ENCODE data around the gene DCDC2C.

DCDC2C gene

DNA sequence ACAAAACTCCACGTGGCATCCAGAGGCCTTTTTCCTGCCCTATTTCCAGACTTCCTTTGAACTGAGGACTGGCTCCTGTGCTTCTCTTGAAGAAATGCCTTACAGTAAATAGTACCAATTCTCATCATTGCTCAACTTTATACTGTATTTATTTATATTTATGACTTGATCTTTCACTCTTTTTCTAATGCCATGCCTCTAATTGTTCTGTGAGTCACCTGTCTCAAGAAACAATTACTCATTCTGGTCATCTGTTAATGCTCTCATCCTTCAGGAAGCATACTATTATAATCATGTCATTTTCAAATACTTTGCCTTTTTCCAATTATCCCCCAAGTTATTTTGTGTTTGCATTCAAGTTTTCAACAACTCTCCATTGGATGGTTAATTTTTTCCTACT is 85.9 kb downstream of the DCDC2C start:
- H3K4me3 ChIP-seq (ENCODE audit: low read depth, low read length): no peak overlapping the region
- DNase-seq (ENCODE audit: low read depth): no peak
- no peak for TF ChIP-seq MAX (IDR thresholded peaks at IDR 0.05; ENCODE audit: low read depth, low read length)
- no peak for TF ChIP-seq MYC (IDR thresholded peaks at IDR 0.05; ENCODE audit: low read depth, low read length)
- TF ChIP-seq, protein P1, sequence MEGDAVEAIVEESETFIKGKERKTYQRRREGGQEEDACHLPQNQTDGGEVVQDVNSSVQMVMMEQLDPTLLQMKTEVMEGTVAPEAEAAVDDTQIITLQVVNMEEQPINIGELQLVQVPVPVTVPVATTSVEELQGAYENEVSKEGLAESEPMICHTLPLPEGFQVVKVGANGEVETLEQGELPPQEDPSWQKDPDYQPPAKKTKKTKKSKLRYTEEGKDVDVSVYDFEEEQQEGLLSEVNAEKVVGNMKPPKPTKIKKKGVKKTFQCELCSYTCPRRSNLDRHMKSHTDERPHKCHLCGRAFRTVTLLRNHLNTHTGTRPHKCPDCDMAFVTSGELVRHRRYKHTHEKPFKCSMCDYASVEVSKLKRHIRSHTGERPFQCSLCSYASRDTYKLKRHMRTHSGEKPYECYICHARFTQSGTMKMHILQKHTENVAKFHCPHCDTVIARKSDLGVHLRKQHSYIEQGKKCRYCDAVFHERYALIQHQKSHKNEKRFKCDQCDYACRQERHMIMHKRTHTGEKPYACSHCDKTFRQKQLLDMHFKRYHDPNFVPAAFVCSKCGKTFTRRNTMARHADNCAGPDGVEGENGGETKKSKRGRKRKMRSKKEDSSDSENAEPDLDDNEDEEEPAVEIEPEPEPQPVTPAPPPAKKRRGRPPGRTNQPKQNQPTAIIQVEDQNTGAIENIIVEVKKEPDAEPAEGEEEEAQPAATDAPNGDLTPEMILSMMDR (IDR thresholded peaks at IDR 0.05; ENCODE audit: low read depth, low read length): no peak
- TF ChIP-seq POLR2A (IDR thresholded peaks at IDR 0.05; ENCODE audit: extremely low read depth, insufficient read length): no peak

- no peak for DNase-seq (ENCODE audit: low read depth)
- TF ChIP-seq MYC (IDR thresholded peaks at IDR 0.05; ENCODE audit: low read depth, low read length) (no peak), MAX (IDR thresholded peaks at IDR 0.05; ENCODE audit: low read depth, low read length) (no peak), POLR2A (IDR thresholded peaks at IDR 0.05; ENCODE audit: extremely low read depth, insufficient read length) (no peak)
- TF ChIP-seq, protein P1 (IDR thresholded peaks at IDR 0.05; ENCODE audit: low read depth, low read length): no peak
- H3K4me3 ChIP-seq (ENCODE audit: low read depth, low read length): no peak overlapping the region
Observed at GRCh38 chr2:3793249-3793648, 89.9 kb downstream of the DCDC2C start.

DNA sequence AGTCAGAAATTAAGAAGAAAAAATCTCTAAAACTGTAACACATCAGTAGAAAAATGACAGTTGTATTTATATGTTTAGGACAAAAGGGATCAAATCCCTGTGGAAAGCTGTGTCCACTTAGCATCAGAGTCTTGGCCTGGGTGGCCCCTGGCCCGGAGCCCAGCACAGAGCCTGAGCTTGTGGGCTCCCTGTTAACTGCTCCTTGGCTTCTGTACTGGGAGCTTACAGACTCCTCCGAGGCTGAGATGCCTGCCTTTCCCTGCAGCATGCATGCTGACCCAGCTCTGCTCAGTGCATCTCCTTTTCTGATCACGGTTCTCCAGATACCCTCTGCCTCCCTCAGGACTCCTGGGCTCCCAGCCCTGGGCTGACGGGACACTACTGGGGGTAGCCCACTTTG is 98.1 kb downstream of the DCDC2C start:
- no peak for DNase-seq (ENCODE audit: low read depth)
- H3K4me3 ChIP-seq (ENCODE audit: low read depth, low read length): no peak overlapping the region
- TF ChIP-seq, protein P1 (IDR thresholded peaks at IDR 0.05; ENCODE audit: low read depth, low read length): no peak
- no peak for TF ChIP-seq POLR2A (IDR thresholded peaks at IDR 0.05; ENCODE audit: extremely low read depth, insufficient read length)
- no peak for TF ChIP-seq MAX (IDR thresholded peaks at IDR 0.05; ENCODE audit: low read depth, low read length)
- TF ChIP-seq MYC (IDR thresholded peaks at IDR 0.05; ENCODE audit: low read depth, low read length): no peak

GRCh38 chr2:3805201-3805939 is 102.0 kb downstream of the DCDC2C start:
- no peak overlapping the region for H3K4me3 ChIP-seq (ENCODE audit: low read depth, low read length)
- peak; percentile 30 for DNase-seq (ENCODE audit: low read depth)
- no peak for TF ChIP-seq MYC (IDR thresholded peaks at IDR 0.05; ENCODE audit: low read depth, low read length)
- no peak for TF ChIP-seq MAX (IDR thresholded peaks at IDR 0.05; ENCODE audit: low read depth, low read length)
- no peak for TF ChIP-seq POLR2A (IDR thresholded peaks at IDR 0.05; ENCODE audit: extremely low read depth, insufficient read length)
- TF ChIP-seq, protein P1 (IDR thresholded peaks at IDR 0.05; ENCODE audit: low read depth, low read length): peak; percentile 44

GRCh38 chr2:3806168-3806567 is 102.8 kb downstream of the DCDC2C start:
- no peak overlapping the region for H3K4me3 ChIP-seq (ENCODE audit: low read depth, low read length)
- TF ChIP-seq, protein P1 (IDR thresholded peaks at IDR 0.05; ENCODE audit: low read depth, low read length): no peak
- TF ChIP-seq MAX (IDR thresholded peaks at IDR 0.05; ENCODE audit: low read depth, low read length) (no peak), POLR2A (IDR thresholded peaks at IDR 0.05; ENCODE audit: extremely low read depth, insufficient read length) (no peak), MYC (IDR thresholded peaks at IDR 0.05; ENCODE audit: low read depth, low read length) (no peak)
- DNase-seq (ENCODE audit: low read depth): no peak

Measured in NB4 (cell line).